GM19043 (cell line): Measurements from ENCODE around the gene MED14.
"Not testable (repeated sequence)": the region's sequence is repeated elsewhere in the genome, so short reads cannot be mapped to it uniquely, and the experiment has no call there.

ENCODE experiments used
- ATAC-seq: cut with Tn5 transposase; IDR thresholded peaks from one replicate; pipeline ENCODE4 v1.9.1; 2021; ENCODE audit warnings: low read depth; ENCODE audit not compliant: unreplicated experiment

Gene MED14

DNA sequence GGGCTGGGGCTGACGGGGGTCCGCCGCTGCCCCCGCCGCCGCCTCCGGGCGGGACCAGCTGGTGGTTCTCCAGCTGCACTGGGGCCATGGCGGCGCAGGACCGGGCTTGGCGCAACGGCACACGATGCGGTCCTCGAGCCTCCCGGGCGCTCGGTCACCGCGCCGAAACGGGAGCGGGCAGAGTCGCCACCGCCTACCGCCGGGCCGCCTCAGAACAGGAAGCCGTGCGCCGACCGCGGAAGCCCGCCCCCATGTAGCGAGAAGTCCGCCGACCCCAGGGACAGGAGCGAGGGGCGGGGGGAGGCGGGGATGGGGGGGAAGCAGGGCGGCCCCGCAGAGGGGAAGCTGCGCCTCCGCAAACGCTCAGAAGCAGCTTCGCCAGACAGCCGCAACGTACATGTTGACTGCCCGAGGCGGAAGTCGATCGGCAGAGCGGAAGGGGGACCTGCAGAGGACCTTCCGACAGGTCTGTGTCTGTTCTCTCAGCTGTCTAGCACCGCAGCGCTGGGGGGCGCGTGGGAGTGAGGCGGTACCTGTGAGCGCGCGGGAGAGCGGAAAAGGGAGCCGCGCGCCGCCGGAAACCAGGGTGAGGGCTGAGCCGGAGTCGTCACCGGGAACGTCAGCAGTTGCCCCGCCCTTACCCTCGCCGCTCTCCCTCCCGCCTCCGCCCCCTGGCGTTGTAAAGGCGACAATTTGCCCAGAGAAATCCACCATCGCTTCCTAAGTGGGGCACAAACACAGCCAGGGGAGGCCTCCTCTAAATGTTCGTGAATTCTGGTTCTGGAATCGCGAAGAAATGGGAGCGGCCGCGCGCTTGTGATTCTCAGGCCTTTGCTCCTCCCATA, at the start of gene MED14:
Gene MED14, minus strand, starts transcription at position 218 of the 845 bp plus-strand sequence. Its CDS starts 130 bp downstream, at position 88.
- peak; percentile 84 for ATAC-seq

- no peak for ATAC-seq
Observed at GRCh38 chrX:40784516-40785151, 49.3 kb upstream of the MED14 start.

DNA sequence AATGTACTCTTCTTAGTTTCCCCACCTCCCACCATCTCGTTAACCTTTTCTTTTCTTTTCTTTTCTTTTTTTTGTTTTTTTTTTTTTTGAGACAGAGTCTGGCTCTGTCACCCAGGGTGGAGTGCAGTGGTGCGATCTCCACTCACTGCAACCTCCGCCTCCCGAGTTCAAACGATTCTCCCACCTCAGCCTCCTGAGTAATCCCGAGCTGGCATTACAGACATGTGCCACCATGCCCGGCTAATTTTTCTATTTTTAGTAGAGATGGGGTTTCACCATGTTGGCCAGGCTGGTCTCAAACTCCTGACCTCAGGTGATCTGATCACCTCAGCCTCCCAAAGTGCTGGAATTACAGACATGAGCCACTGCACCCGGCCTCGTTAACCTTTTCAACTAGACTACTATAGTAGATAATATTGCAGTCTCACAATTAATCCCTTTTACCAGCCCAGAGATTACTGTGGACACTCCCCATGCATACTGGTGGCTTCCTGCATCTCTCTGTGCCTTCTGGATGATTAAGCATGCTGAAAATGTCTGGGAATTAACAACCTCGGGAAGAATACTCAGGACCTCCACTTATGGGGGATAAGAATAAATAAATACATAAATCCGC, 47.4 kb upstream of the MED14 start:
- ATAC-seq, result not testable (repeated sequence)

- no peak for ATAC-seq
Observed at GRCh38 chrX:40780951-40781350, 45.6 kb upstream of the MED14 start.

DNA sequence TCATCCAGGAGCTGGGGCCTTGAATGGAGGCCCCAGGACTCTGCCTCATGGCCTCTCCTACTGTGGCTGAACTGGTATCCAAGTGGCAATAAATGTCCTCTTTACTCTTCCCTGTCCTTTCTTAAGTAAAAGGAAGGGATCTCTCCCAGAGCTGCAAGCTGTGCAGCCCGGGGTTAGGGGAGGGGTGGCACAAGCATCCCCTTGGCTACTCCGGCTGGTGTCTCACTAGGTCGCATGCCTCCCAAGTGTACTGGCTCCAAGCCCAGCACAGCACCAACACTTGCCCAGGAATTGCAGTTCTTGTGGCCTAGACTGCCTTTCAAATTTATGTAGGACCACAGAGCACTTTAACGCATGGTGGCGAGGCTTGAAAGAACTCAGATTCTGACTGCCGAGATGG, 44.7 kb upstream of the MED14 start:
- no peak for ATAC-seq

GRCh38 chrX:40778861-40779575, 43.7 kb upstream of the MED14 start:
- no peak for ATAC-seq

- no peak for ATAC-seq
Observed at GRCh38 chrX:40773809-40774208, 38.5 kb upstream of the MED14 start.

DNA sequence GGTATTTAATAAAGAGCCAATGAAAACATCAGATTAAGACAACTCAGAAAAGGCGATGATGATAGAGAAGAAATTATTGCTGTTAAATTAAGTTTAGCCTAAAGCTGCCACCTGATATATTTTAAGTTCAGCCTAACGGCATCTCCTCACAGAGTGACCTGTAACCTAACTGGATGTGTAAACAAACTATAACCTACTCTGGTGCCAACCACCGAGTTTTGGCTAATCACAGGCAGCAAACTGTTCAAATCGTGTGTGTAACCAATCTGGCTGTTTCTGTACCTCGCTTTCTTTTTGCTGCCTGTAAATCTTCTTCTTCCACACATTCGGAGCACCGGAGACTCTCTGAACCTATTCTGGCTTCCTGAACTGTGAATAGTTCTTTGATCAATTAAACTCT, 37.8 kb upstream of the MED14 start:
- ATAC-seq, result no peak

DNA sequence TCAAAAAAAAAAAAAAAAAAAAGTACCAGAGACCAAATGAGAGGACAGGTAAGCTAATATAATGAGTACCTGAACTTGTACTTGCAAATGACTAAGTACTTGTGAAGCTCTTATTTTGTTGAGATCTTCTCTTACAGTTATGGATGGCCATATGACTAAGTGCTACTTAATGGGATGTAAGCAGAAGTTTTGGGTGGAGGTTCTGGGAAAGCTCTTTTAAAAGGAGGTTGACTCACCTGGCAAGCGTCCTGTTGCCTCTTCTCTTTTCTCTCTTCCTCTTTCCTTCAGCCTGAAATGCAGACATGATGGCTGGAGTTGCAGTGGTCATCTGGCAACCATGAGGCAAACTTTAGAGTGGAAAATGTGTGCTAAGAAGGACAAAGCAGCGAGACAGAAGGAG, 36.9 kb upstream of the MED14 start:
- ATAC-seq, result no peak

GRCh38 chrX:40761762-40762161, 26.4 kb upstream of the MED14 start:
- ATAC-seq, result no peak

GRCh38 chrX:40759374-40759773, 24.0 kb upstream of the MED14 start:
- no peak for ATAC-seq

GRCh38 chrX:40757058-40757457, 21.7 kb upstream of the MED14 start:
- no peak for ATAC-seq

DNA sequence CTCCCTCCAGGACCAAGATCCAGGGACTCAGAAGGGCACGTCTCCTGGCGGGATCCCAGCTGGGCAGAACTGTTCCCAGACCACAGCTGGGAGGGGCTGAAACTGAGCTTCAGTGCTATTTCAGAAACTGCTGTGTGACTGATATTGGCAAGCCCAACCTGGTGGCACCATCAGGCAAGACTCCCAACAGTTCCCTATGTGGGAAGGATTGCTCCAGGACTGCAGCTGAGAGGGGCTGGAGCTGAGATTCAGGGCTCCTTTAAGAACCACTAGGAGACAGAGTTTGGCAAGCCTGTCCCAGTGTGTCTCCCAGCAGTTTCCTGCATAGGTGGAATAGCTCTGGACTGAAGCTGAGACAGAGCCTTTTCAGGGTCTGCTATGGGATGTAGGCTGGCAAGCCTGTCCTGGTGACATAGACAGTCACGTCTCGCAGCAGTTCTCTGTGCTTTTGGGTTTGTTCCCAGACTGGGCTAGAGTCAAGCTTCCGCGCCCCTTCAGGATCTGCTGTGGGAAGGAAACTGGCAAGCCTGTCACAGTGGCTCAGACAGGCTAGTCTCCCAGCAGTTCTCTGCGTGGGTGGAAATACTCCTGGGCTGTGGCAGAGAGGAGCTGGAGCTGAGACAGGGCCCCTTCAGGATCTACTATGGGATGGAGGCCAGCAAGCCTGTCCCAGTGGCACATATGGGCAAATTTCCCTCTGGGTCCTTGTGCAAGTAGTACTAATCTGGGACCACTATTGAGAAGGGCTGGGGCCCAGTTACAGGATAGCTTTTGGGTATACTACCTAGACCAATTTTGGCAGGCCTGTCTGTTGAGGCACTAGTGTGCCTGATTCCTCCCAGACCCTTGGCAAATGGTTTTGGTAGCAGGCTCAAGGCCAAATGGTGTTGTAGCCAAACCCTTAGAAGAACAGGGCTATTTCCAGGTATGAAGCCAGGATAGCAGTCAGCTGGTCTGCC, 20.2 kb upstream of the MED14 start:
- no peak for ATAC-seq

GRCh38 chrX:40749681-40750494, 14.5 kb upstream of the MED14 start:
- ATAC-seq, result no peak

GRCh38 chrX:40748977-40749376, 13.6 kb upstream of the MED14 start:
- no peak for ATAC-seq

GRCh38 chrX:40746521-40746920, 11.2 kb upstream of the MED14 start:
- no peak for ATAC-seq

DNA sequence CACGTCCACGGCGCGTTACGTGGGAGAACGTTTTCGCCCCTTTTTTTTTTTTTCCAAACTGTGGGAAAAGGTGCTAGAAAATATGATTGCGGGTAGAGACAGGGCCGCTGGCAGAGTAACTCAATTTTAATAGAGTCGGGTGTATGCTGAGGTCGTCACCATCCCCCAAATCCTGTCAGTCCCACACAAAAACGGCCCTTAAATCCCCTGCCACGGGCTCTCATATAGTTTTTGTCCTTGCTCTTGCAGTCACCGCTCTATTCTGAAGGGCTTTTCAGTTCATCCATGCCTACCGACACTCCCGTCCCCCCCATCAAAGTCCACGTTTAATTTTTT, 796 bp upstream of the MED14 start:
- no peak for ATAC-seq

GRCh38 chrX:40734971-40735324, 394 bp downstream of the MED14 start:
- ATAC-seq, result no peak

DNA sequence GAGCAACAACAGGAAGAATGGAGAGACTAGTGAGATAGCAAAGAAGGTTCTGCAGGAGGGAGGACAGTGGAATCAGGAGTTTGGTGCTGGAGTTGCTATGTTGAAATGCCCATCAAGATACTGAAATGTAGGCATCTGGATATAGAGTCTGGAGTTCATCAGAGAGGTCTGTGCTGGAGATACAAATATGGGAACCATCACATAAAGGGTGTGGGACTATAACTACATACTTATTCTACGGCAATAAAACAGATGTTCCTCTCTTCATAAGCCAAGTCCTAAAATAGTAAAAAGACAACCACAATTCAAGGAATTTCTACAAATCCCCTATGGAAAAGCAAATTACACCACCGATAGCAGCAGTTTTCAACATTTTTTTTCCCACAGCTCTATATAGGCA, 1.6 kb downstream of the MED14 start:
- ATAC-seq, result no peak
